Activated CD8-positive, alpha-beta memory T cell treated with anti-CD3 and anti-CD28 coated beads for 4 hours (primary cell): ENCODE results near the gene ACOT13.
A peak's percentile ranks its signal among the peaks of the same experiment; 100 is the strongest.
"Not testable (repeated sequence)": the region's sequence is repeated elsewhere in the genome, so short reads cannot be mapped to it uniquely, and the experiment has no call there.

ENCODE experiments used
- DNase-seq, 2 donors: peaks; one replicate each; pipeline ENCODE4 v3.0.0-alpha.2; 2020; ENCODE audit warnings: low read depth in 2 of 2

ACOT13 gene

GRCh38 chr6:24662236-24662635, 4.6 kb upstream of the ACOT13 start:
- DNase-seq, result no peak

- no peak for DNase-seq
These were observed 3.7 kb upstream of the ACOT13 start for GRCh38 chr6:24663189-24663588.

- no peak for DNase-seq
These were observed 2.6 kb upstream of the ACOT13 start for GRCh38 chr6:24664046-24664987.

- peak in 1 of 2 donors; percentile 5 for DNase-seq
These were observed 708 bp upstream of the ACOT13 start for GRCh38 chr6:24666097-24666640.

- DNase-seq, result no peak
These were observed 514 bp downstream of the ACOT13 start for GRCh38 chr6:24667378-24667803.

- DNase-seq, result not testable (repeated sequence)
These were observed 1.5 kb downstream of the ACOT13 start for GRCh38 chr6:24668066-24668996.

- DNase-seq, result no peak
These were observed 2.1 kb downstream of the ACOT13 start for GRCh38 chr6:24668997-24669361.

GRCh38 chr6:24670492-24670891, 3.6 kb downstream of the ACOT13 start:
- not testable (repeated sequence) for DNase-seq

- DNase-seq, result not testable (repeated sequence)
These were observed 4.2 kb downstream of the ACOT13 start for GRCh38 chr6:24671077-24671476.

GRCh38 chr6:24672620-24673182, 5.8 kb downstream of the ACOT13 start:
- no peak for DNase-seq

- DNase-seq, result no peak
These were observed 6.7 kb downstream of the ACOT13 start for GRCh38 chr6:24673625-24674024.

- not testable (repeated sequence) for DNase-seq
These were observed 12.0 kb downstream of the ACOT13 start for GRCh38 chr6:24678792-24679352.

- DNase-seq, result no peak
These were observed 13.7 kb downstream of the ACOT13 start for GRCh38 chr6:24680582-24680981.

GRCh38 chr6:24683297-24684296, 16.7 kb downstream of the ACOT13 start:
- no peak for DNase-seq

GRCh38 chr6:24686408-24686807, 19.5 kb downstream of the ACOT13 start:
- no peak for DNase-seq

GRCh38 chr6:24686946-24687345, 20.1 kb downstream of the ACOT13 start:
- DNase-seq, result no peak

- DNase-seq, result no peak
These were observed 23.1 kb downstream of the ACOT13 start for GRCh38 chr6:24689964-24690363.

- no peak for DNase-seq
These were observed 23.7 kb downstream of the ACOT13 start for GRCh38 chr6:24690593-24690992.

- DNase-seq, result no peak
These were observed 24.7 kb downstream of the ACOT13 start for GRCh38 chr6:24691550-24691949.

- DNase-seq, result no peak
These were observed 25.1 kb downstream of the ACOT13 start for GRCh38 chr6:24692003-24692402.
